Uterus (tissue), 4 donors: Measurements from ENCODE around the gene MAP3K4. TPM values are rescaled to one million over a fixed set of nuclear protein-coding genes. Genes with fewer than 3 reads are reported as not detected.

Experiments
- DNase-seq, 2 donors: peaks; one replicate each; pipeline ENCODE4 v3.0.0-alpha.2; 2019 to 2020
- H3K27ac ChIP-seq, 2 donors: fragments of 200-600 bp; sonication (generic); 1 replicate in 1 of 2; 2 replicates in 1 of 2; pipeline ENCODE4 v1.5.1; 2016 to 2018
- H3K27me3 ChIP-seq, 2 donors: fragments of 200-600 bp; sonication (generic); one replicate each; pipeline ENCODE4 v1.5.1; 2018 to 2019; ENCODE audit warnings: control low read depth in 1 of 2
- H3K36me3 ChIP-seq, 2 donors: fragments of 200-600 bp; sonication (generic); one replicate each; pipeline ENCODE4 v1.5.1; 2019; ENCODE audit warnings: control low read depth in 1 of 2
- H3K4me1 ChIP-seq, 2 donors: fragments of 200-600 bp; sonication (generic); one replicate each; pipeline ENCODE4 v1.5.1; 2018 to 2019; ENCODE audit warnings: control low read depth in 1 of 2
- H3K4me3 ChIP-seq, 2 donors: fragments of 200-600 bp; sonication (generic); 1 replicate in 1 of 2; 2 replicates in 1 of 2; pipeline ENCODE4 v1.5.1; 2018 to 2019; ENCODE audit warnings: mild to moderate bottlenecking in 1 of 2
- H3K9me3 ChIP-seq, 2 donors: fragments of 200-600 bp; sonication (generic); one replicate each; pipeline ENCODE4 v1.5.1; 2019; ENCODE audit warnings: control low read depth in 1 of 2
- POLR2A ChIP-seq, 2 donors: fragments of 450-650 bp; IDR thresholded peaks; one replicate each; pipeline ENCODE4 v1.6.1; 2016; ENCODE audit warnings: antibody characterized with exemption in 2 of 2, mild to moderate bottlenecking in 1 of 2, moderate library complexity in 1 of 2
- intact Hi-C: fragments of 100-400 bp; cut with DNase I; formaldehyde crosslinking; loops from one replicate; pipeline ENCODE4 v1.15.1; 2023; ENCODE audit warnings: low total_unique reads
- total RNA-seq, 4 donors: library from RNA; depleted of rRNA in 3 of 4; stranded (reverse); fragments of >200 nt in 3 of 4; gene quantifications; one replicate each; pipeline versions ENCODE4 v1.1.0 to v1.2.4, GENCODE V29; 2014 to 2023
- TF ChIP-seq, protein P1 (sequence below), 4 experiments: fragments of 200-600 bp in 2 of 4; fragments of 450-650 bp in 2 of 4; sonication (generic) in 2 of 4; IDR thresholded peaks; one replicate each; pipeline ENCODE4 v1.5.1; 2016 to 2019; ENCODE audit warnings: antibody characterized with exemption in 4 of 4, mild to moderate bottlenecking in 2 of 4, moderate library complexity in 1 of 4
- donor health status: DM: yes; HTN: yes; CAD: no.

The MAP3K4 gene
- total RNA-seq, 4 donors from 2014 or later: 24.1 to 82.9 (median 46.6) TPM

DNA sequence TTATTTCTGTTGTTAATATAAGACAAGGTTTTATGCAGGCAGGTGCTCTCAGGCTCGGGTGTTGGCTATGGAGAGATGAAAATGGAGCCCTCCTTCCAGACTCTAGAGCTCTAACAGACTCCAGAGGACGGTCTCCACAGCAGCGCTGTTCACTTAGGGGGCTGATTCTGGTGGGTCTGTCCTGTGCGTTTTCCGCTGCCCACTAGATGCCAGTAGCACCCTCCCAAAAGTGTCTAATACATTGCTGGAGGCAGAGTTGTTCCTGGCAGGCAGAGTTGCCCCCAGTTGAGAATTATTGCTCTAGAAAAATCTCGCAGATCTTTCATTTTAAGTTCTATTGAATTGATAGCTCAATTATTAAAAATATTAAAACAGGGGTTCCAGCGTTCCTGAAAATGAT is 109.9 kb downstream of the MAP3K4 start:
- TF ChIP-seq, protein P1, sequence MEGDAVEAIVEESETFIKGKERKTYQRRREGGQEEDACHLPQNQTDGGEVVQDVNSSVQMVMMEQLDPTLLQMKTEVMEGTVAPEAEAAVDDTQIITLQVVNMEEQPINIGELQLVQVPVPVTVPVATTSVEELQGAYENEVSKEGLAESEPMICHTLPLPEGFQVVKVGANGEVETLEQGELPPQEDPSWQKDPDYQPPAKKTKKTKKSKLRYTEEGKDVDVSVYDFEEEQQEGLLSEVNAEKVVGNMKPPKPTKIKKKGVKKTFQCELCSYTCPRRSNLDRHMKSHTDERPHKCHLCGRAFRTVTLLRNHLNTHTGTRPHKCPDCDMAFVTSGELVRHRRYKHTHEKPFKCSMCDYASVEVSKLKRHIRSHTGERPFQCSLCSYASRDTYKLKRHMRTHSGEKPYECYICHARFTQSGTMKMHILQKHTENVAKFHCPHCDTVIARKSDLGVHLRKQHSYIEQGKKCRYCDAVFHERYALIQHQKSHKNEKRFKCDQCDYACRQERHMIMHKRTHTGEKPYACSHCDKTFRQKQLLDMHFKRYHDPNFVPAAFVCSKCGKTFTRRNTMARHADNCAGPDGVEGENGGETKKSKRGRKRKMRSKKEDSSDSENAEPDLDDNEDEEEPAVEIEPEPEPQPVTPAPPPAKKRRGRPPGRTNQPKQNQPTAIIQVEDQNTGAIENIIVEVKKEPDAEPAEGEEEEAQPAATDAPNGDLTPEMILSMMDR (IDR thresholded peaks at IDR 0.05): no peak
- intact Hi-C loops: no loop called here
- H3K4me3 ChIP-seq: no peak overlapping the region
- H3K27me3 ChIP-seq: no peaks in the 10 kb centered on the region
- no peaks in the 10 kb centered on the region for H3K9me3 ChIP-seq
- no peaks in the 10 kb centered on the region for H3K4me1 ChIP-seq
- H3K36me3 ChIP-seq: no peaks in the 10 kb centered on the region
- H3K27ac ChIP-seq: no peak overlapping the region
- no peak for DNase-seq

DNA sequence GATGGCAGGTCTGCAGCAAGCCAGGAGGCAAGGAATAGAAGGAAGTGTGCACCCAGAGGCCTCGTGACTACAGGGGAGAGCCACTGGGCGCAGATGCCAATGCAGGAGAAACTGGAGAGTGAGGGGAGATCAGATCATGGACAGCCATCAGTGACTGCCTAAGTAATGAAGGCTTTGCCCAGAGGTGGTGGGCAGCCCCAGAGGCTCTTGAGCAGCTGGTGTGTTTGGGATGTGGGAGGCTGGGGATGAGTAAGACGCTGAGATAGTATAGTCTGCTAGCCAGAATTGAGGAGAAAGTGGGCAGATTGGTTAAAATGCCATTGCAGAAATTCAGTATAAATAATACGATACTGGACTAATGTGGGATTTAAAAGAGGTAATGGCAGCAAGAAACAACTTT is 111.9 kb downstream of the MAP3K4 start:
- no peaks in the 10 kb centered on the region for H3K4me1 ChIP-seq
- TF ChIP-seq, protein P1 (IDR thresholded peaks at IDR 0.05): no peak
- no peak for TF ChIP-seq POLR2A (IDR thresholded peaks at IDR 0.05)
- no peak overlapping the region for H3K4me3 ChIP-seq
- H3K27me3 ChIP-seq: no peaks in the 10 kb centered on the region
- H3K36me3 ChIP-seq: no peaks in the 10 kb centered on the region
- no peak for DNase-seq
- no peaks in the 10 kb centered on the region for H3K9me3 ChIP-seq
- no peak overlapping the region for H3K27ac ChIP-seq
- intact Hi-C loops: no loop called here

DNA sequence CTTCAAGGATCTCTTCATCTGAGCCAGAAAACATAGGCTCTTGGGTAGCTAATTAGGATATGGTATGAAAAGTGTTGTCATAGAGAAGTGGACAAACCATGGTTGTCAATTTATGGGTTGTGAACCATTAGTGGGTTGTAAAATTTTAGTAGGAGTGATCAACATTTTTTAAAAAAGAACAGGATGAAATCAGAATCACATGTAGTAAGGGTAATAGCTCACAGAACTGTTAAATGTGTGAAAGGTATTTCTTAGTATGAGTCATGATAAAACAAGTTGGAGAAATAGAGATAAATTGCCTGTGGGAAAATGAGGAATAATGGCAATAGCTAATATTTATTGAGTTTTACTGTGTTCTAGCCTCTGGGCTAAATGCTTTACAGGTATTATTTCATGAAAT is 113.4 kb downstream of the MAP3K4 start:
- Histone ChIP-seq H3K9me3 (no peaks in the 10 kb centered on the region), H3K27ac (peak overlapping the region; percentile 46 to 48), H3K27me3 (no peaks in the 10 kb centered on the region), H3K4me1 (no peaks in the 10 kb centered on the region), H3K4me3 (no peak overlapping the region), H3K36me3 (no peaks in the 10 kb centered on the region)
- intact Hi-C loops: no loop called here
- no peak for DNase-seq
- no peak for TF ChIP-seq POLR2A (IDR thresholded peaks at IDR 0.05)
- TF ChIP-seq, protein P1 (IDR thresholded peaks at IDR 0.05): no peak

DNA sequence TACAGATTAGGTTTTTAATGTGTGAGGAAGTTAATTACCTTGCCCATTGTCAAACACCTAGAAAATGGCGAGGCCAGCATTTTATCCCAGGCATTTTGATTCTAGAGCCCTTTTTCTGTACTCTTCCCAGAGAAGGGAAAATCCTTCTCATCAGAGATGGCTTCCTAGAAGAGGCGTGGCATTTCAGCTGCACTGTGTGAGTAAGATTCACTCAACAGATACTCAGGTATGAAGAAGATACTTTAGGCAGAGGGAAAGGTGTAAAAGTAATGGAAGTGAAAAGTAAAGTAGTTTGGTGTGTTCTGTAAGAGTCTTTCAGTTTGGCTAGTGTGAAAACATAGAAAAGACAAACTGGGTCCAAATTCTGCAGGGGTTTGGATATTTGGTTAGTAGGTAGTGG is 113.8 kb downstream of the MAP3K4 start:
- H3K36me3 ChIP-seq: no peaks in the 10 kb centered on the region
- H3K4me3 ChIP-seq: no peak overlapping the region
- intact Hi-C loops: no loop called here
- no peak for DNase-seq
- H3K9me3 ChIP-seq: no peaks in the 10 kb centered on the region
- peak overlapping the region; percentile 46 to 48 for H3K27ac ChIP-seq
- no peak for TF ChIP-seq POLR2A (IDR thresholded peaks at IDR 0.05)
- TF ChIP-seq, protein P1 (IDR thresholded peaks at IDR 0.05): no peak
- H3K27me3 ChIP-seq: no peaks in the 10 kb centered on the region
- H3K4me1 ChIP-seq: no peaks in the 10 kb centered on the region

DNA sequence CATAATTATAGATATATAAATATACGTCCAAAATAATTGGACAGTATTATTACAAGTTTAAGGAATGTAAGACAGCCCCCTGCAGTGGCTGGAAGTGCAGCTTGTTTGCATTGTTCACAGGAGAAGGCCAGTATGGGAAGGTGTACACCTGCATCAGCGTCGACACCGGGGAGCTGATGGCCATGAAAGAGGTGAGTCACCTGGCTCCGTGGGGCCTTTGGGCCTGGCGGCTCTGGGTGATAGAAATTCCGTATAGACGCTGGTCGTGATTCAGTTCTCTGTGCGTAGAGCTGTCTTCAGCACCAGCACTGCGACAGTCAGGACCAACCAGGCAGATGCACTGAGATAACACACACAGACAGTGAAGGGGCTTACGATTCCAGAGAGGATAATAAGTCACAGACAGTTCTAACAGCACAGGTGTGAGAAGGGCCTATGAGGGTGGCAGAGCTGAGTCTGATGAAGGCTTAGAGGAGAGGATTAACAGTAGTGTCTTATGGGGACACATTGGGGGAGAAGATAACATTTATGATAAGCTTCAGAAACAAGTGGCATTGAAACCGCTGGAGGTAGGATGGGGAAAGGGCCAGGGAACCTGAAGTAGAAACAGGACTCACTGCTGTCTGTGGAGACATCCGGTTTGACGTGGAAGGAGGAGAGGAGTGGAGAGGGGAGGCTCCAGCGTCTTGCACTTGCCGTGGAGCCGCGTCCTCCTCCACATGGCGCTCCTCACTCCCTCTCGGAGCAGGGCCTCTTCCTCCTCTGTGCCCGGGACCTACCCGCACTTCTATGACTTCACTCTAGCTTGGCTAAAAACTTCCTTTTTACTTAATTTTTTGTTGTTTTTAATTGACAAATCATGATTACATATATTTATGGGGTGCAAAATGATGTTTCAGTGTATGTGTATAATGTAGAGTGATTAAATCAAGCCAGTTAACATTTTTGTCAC is 116.5 kb downstream of the MAP3K4 start:
- DNase-seq: no peak
- Histone ChIP-seq H3K4me3 (no peak overlapping the region), H3K4me1 (no peaks in the 10 kb centered on the region), H3K9me3 (no peaks in the 10 kb centered on the region), H3K27ac (peak overlapping the region in 1 of 2 donors; percentile 48), H3K36me3 (no peaks in the 10 kb centered on the region), H3K27me3 (no peaks in the 10 kb centered on the region)
- no peak for TF ChIP-seq POLR2A (IDR thresholded peaks at IDR 0.05)
- intact Hi-C loops: no loop called here
